ENCODE measurements around the gene LTB4R. TPM values are rescaled to one million over a fixed set of nuclear protein-coding genes. Genes with fewer than 3 reads are reported as not detected.

LTB4R gene
- total RNA-seq, 6 donors from 2014 or later, result 11.1 to 71.2 (median 17.7) TPM

DNA sequence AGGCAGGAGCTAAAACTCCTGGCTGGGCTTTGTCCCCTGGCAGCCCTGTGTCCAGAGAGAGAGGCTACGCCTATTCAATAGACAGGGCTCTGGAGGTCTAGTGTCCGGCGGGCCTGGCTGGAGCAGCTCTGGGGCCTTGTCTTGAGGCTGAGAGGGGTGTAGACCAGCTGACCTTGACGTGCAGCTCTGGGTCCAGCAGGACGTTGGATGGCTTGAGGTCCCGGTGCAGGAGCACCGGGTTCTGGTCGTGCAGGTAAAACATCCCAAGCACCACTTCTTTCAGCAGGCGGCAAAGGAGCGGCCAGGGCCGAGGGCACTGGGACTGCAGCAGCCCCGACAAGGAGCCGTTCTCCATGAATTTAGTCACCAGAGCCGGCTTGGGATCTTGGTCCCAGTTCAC is 27.5 kb downstream of the LTB4R start:
- Histone ChIP-seq H3K27me3 (peaks cover 0 to 8% (median 0%) of the 10 kb centered on the region in 4 donors), H3K4me3 (peak overlapping the region; percentile 4 to 70 (median 54)), H3K4me1 (peaks cover 33 to 54% (median 37%) of the 10 kb centered on the region in 4 donors), H3K27ac (peak overlapping the region in 3 of 4 donors; percentile 71 to 83 (median 82)), H3K9me3 (no peaks in the 10 kb centered on the region), H3K36me3 (peaks cover 0 to 11% (median 3%) of the 10 kb centered on the region in 4 donors)
- ATAC-seq (ENCODE audit: low FRiP score in 2 of 2) (no peak), DNase-seq (peak in 1 of 2 donors; percentile 58)
- 68 to 83% methylated on average over 5 to 14 of the region's 14 CpGs for WGBS, 2 donors
- TF ChIP-seq POLR2A (IDR thresholded peaks at IDR 0.05) (no peak), POLR2AphosphoS5 (IDR thresholded peaks at IDR 0.05) (no peak), EP300 (IDR thresholded peaks at IDR 0.05) (no peak)
- TF ChIP-seq, protein P1, sequence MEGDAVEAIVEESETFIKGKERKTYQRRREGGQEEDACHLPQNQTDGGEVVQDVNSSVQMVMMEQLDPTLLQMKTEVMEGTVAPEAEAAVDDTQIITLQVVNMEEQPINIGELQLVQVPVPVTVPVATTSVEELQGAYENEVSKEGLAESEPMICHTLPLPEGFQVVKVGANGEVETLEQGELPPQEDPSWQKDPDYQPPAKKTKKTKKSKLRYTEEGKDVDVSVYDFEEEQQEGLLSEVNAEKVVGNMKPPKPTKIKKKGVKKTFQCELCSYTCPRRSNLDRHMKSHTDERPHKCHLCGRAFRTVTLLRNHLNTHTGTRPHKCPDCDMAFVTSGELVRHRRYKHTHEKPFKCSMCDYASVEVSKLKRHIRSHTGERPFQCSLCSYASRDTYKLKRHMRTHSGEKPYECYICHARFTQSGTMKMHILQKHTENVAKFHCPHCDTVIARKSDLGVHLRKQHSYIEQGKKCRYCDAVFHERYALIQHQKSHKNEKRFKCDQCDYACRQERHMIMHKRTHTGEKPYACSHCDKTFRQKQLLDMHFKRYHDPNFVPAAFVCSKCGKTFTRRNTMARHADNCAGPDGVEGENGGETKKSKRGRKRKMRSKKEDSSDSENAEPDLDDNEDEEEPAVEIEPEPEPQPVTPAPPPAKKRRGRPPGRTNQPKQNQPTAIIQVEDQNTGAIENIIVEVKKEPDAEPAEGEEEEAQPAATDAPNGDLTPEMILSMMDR (IDR thresholded peaks at IDR 0.05), result no peak

DNA sequence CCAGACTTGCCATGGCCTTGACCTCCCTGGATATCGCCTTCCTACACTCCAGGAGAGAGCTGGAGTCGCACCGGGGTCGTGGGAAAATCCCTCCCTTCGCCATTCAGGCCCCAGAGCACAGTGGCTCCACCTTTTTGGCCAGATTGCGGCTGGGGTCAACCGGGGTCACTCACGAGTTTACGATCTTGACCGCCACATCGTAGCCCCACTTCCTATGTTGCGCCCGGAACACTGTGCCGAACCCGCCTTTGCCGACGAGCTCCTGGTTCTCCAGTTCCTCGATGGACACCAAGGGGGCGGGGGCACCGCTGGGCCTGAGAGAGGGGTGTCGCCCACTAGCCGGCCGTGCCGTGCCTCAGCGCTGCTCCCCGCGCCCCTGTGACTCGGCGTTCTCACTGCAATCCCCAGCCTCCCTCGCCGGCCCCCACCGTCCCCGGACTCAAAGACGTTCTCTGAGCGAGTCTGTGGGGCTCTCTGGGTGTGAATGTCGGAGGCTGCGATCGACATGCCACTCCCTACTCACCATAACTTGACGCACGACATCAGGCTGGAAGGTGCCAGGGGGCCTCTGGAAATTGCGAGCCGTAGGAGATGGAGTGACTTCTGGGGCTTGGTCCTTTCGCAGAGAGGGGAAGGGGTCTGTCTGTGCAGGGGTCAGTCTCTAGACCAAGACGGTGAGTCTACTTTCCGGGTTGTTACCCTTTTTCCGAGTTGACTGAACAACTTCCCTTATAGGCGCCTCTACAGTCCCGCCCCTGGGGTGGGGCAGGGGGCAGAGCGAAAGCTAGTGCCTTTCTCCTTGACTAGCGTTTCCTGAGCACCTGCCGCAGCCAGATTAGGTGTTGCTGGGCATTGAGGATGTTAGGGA is 28.2 kb downstream of the LTB4R start, which contains the start of gene RIPK3:
Gene RIPK3 (minus strand): TSS at position 708 of the 868 bp plus-strand sequence. CDS start 165 bp downstream, at position 543.
- H3K36me3 ChIP-seq, result peaks cover 0 to 11% (median 3%) of the 10 kb centered on the region in 4 donors
- DNase-seq, result peak; percentile 88 to 89
- H3K4me3 ChIP-seq, result peak within 1 kb of the TSS; percentile 4 to 70 (median 54)
- peak; percentile 83 to 84 for ATAC-seq (ENCODE audit: low FRiP score in 2 of 2)
- TF ChIP-seq EP300 (IDR thresholded peaks at IDR 0.05) (no peak), POLR2AphosphoS5 (IDR thresholded peaks at IDR 0.05) (peak; percentile 5 to 55), POLR2A (IDR thresholded peaks at IDR 0.05) (peak in 3 of 4 donors; percentile 8 to 74 (median 59))
- TF ChIP-seq, protein P1 (IDR thresholded peaks at IDR 0.05), result peak in 2 of 6 experiments; percentile 7 to 23
- 11 to 25% methylated on average over 13 to 51 of the region's 51 CpGs for WGBS, 2 donors
- no peaks in the 10 kb centered on the region for H3K9me3 ChIP-seq
- peak within 1 kb of the TSS; percentile 71 to 83 (median 78) for H3K27ac ChIP-seq
- peaks cover 0 to 4% (median 0%) of the 10 kb centered on the region in 4 donors for H3K27me3 ChIP-seq
- H3K4me1 ChIP-seq, result peaks cover 26 to 47% (median 31%) of the 10 kb centered on the region in 4 donors

DNA sequence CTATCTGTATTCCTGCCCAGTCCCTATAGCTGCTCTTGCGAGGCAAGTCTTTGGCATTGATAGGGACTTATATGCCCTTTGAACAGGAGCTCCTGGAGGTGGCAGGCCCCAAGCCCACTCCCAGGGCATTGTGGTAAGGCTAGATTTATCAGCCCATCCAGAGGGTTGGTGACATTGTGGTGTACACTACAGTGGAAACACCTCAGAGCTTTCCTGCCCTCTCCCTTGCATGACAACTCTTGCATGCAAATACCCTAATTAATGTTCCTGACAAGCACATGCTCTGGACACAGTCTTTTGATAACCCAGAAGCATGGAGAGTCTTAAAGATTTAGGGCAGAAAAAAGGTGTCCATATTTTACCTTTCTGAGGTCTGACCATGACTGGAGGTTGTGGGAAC is 29.3 kb downstream of the LTB4R start:
- no peak for DNase-seq
- WGBS, 2 donors, result 60 to 100% methylated on average over 1 of the region's 1 CpG
- no peaks in the 10 kb centered on the region for H3K27me3 ChIP-seq
- peaks cover 20 to 36% (median 21%) of the 10 kb centered on the region in 4 donors for H3K4me1 ChIP-seq
- H3K27ac ChIP-seq, result no peak overlapping the region
- H3K9me3 ChIP-seq, result no peaks in the 10 kb centered on the region
- no peak for ATAC-seq (ENCODE audit: low FRiP score in 2 of 2)
- peaks cover 0 to 11% (median 3%) of the 10 kb centered on the region in 4 donors for H3K36me3 ChIP-seq
- H3K4me3 ChIP-seq, result no peak overlapping the region
- TF ChIP-seq EP300 (IDR thresholded peaks at IDR 0.05) (no peak), POLR2A (IDR thresholded peaks at IDR 0.05) (no peak), POLR2AphosphoS5 (IDR thresholded peaks at IDR 0.05) (no peak)
- TF ChIP-seq, protein P1 (IDR thresholded peaks at IDR 0.05), result no peak

DNA sequence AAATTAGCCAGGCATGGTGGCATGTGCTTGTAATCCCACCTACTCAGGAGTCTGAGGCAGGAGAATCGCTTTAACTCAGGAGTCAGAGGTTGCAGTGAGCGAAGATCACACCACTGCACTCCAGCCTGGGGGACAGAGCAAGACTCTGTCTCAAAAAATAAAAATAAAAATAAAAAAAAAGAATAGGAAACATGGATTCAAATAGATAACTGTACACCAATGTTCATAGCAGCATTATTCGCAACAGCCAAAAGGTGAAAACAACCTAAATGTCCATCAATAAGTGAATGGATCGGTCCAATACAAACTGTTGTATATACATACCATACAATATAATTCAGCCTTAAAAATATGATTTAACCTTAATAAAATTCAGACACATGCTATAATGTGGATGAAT is 31.6 kb downstream of the LTB4R start:
- ATAC-seq (ENCODE audit: low FRiP score in 2 of 2) (no peak), DNase-seq (no peak)
- Histone ChIP-seq H3K4me1 (peaks cover 10 to 21% (median 16%) of the 10 kb centered on the region in 4 donors), H3K27me3 (no peaks in the 10 kb centered on the region), H3K36me3 (peaks cover 0 to 2% (median 0%) of the 10 kb centered on the region in 4 donors), H3K4me3 (no peak overlapping the region), H3K27ac (no peak overlapping the region), H3K9me3 (no peaks in the 10 kb centered on the region)
- WGBS, 2 donors, result 85 to 96% methylated on average over 4 of the region's 4 CpGs
- TF ChIP-seq, protein P1 (IDR thresholded peaks at IDR 0.05), result no peak
- TF ChIP-seq POLR2AphosphoS5 (IDR thresholded peaks at IDR 0.05), result no peak
- TF ChIP-seq POLR2A (IDR thresholded peaks at IDR 0.05), result no peak
- no peak for TF ChIP-seq EP300 (IDR thresholded peaks at IDR 0.05)

All from upper lobe of left lung (tissue), 6 donors.